ENCODE measurements around the gene RAD23A.

RAD23A gene

DNA sequence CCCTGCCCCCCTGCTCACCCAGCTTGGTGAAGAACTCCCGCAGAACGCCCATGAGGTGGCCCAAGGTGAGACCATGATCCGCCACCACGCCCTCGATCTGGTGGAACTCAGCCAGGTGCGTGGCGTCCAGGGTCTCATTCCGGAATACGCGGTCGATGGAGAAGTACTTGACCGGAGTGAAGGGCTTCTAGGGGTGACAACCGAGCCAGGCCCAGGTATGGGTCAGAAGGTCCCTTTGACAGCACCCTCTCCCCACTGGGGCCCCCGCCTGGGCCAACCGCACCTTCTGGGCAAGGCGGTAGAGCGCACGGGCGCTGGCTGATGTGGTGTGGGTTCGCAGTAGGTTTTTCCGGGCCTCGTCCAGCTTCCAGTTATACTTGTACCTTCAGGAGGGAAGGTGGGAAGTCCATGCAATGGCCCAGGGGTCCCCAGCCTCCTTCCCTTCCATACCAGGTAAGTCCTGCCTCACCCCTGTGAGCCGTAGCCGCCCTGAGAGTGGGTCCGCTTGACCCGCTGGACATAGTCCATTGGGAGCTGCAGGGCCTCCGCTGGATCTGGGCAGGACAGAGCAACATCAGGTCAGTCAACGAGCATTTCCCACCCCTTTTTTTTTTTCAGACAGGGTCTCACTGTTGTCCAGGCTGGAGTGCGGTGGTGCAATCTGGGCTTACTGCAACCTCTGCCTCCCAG lies 20.9 kb upstream of the RAD23A start:
- Histone ChIP-seq H3K4me3 (ENCODE audit: low read depth, low read length) (no peak overlapping the region), H3K27me3 (replicated peaks) (no peaks in the 10 kb centered on the region), H3K27ac (no peak overlapping the region), H3K36me3 (replicated peaks) (peaks cover 63% of the 10 kb centered on the region)
- TF ChIP-seq, protein P1, sequence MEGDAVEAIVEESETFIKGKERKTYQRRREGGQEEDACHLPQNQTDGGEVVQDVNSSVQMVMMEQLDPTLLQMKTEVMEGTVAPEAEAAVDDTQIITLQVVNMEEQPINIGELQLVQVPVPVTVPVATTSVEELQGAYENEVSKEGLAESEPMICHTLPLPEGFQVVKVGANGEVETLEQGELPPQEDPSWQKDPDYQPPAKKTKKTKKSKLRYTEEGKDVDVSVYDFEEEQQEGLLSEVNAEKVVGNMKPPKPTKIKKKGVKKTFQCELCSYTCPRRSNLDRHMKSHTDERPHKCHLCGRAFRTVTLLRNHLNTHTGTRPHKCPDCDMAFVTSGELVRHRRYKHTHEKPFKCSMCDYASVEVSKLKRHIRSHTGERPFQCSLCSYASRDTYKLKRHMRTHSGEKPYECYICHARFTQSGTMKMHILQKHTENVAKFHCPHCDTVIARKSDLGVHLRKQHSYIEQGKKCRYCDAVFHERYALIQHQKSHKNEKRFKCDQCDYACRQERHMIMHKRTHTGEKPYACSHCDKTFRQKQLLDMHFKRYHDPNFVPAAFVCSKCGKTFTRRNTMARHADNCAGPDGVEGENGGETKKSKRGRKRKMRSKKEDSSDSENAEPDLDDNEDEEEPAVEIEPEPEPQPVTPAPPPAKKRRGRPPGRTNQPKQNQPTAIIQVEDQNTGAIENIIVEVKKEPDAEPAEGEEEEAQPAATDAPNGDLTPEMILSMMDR (IDR thresholded peaks at IDR 0.05; ENCODE audit: low read depth, low read length, missing control alignments) = no peak
- in situ Hi-C loops (cut with HindIII; ENCODE audit: low pct_ligation_motif_present, low sequenced_read_pairs) = no loop called here
- DNase-seq = no peak

DNA sequence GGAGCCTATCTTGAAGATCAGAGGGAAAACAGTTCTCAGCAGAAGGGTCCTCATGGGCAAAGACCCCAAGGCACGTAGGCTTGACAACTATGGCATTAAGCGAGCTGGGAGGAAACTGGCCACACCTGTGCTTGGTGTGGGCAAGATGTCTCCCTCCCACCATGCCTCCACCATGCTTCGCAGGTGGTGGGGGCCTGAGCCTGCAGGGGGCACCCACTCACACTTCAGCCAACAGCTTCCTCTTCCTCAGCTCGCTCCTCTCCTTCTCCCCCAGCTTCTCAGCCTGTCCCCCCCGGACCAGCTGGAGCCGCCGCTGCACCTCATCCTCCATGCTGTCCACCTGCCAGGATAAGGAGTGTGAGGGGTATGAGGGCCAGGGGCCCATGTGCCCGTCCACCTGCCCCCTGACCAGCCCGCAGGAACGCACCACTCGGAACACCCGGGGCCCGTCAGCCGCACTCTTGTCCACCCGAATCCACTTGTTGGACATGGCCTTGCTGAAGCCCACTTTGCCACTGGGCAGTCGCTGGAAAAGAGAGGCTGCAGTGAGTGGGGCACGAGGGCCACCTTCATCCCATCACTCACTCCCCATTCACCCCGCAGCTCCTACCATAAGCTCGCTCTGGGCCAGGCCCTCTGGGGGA lies 15.5 kb upstream of the RAD23A start:
- no peak for DNase-seq
- Histone ChIP-seq H3K36me3 (replicated peaks) (peaks cover 40% of the 10 kb centered on the region), H3K4me3 (ENCODE audit: low read depth, low read length) (no peak overlapping the region), H3K27ac (no peak overlapping the region), H3K27me3 (replicated peaks) (no peaks in the 10 kb centered on the region)
- in situ Hi-C loops (cut with HindIII; ENCODE audit: low pct_ligation_motif_present, low sequenced_read_pairs) = no loop called here
- TF ChIP-seq, protein P1 (IDR thresholded peaks at IDR 0.05; ENCODE audit: low read depth, low read length, missing control alignments) = no peak

- Histone ChIP-seq H3K4me3 (ENCODE audit: low read depth, low read length) (peak overlapping the region; percentile 100), H3K27ac (peak overlapping the region; percentile 65), H3K27me3 (replicated peaks) (no peaks in the 10 kb centered on the region), H3K36me3 (replicated peaks) (peaks cover 22% of the 10 kb centered on the region)
- in situ Hi-C loops (cut with HindIII; ENCODE audit: low pct_ligation_motif_present, low sequenced_read_pairs) = no loop called here
- TF ChIP-seq, protein P1 (IDR thresholded peaks at IDR 0.05; ENCODE audit: low read depth, low read length, missing control alignments) = no peak
- no peak for DNase-seq
Measured at GRCh38 chr19:12932392-12933286, 13.0 kb upstream of the RAD23A start.

DNA sequence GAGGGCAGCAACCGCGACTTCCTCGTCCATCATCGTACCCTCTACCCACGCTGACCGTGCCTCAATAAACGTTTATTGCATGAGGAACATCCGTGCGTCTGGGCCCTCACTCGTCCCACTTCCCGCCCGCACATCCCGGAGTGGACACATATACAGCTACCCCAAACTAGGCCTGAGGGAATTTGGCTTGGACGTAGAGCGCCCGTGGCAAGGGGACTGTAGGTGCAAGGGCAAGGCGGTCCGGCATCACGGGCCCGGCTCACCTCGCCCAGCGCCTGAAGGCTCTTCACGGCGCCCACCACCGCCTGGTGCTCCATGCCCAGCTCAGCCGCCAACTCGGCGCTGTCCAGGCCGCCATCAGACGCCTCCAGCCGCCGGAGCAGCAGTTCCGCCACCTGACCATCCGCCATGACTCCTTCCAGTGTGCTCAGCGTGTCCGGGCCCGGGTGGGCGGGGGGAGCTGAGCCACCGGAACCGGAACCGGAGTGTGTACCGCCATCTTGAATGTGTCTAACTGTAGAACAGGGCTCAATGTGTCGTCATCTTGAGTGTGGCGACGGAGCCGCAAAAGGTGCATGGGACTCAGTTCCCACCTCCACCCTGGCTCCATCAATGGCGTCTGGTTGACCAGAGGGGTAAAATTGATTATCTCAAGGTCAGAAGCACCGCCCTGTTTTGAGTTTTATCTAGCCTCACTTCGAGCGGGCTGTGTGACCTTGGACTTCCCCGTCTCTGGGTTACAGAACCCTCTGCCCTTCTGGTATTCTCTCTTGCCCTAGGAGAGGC lies 12.2 kb upstream of the RAD23A start, which contains the start of gene FARSA:
Gene FARSA (minus strand): TSS at position 425 of the 786 bp plus-strand sequence. CDS start 15 bp downstream, at position 410.
- in situ Hi-C loops (cut with HindIII; ENCODE audit: low pct_ligation_motif_present, low sequenced_read_pairs) = no loop called here
- TF ChIP-seq, protein P1 (IDR thresholded peaks at IDR 0.05; ENCODE audit: low read depth, low read length, missing control alignments) = no peak
- H3K27ac ChIP-seq = peak within 1 kb of the TSS; percentile 65
- H3K4me3 ChIP-seq (ENCODE audit: low read depth, low read length) = peak within 1 kb of the TSS; percentile 100
- peak; percentile 92 for DNase-seq
- H3K36me3 ChIP-seq (replicated peaks) = peaks cover 17% of the 10 kb centered on the region
- H3K27me3 ChIP-seq (replicated peaks) = no peaks in the 10 kb centered on the region

- H3K4me3 ChIP-seq (ENCODE audit: low read depth, low read length) = no peak overlapping the region
- H3K36me3 ChIP-seq (replicated peaks) = peaks cover 15% of the 10 kb centered on the region
- no peaks in the 10 kb centered on the region for H3K27me3 ChIP-seq (replicated peaks)
- no peak for DNase-seq
- TF ChIP-seq, protein P1 (IDR thresholded peaks at IDR 0.05; ENCODE audit: low read depth, low read length, missing control alignments) = no peak
- in situ Hi-C loops (cut with HindIII; ENCODE audit: low pct_ligation_motif_present, low sequenced_read_pairs) = no loop called here
- no peak overlapping the region for H3K27ac ChIP-seq
Measured at GRCh38 chr19:12935071-12935470, 10.6 kb upstream of the RAD23A start.
